Trophoblast cell (in vitro differentiated cells and primary cell): ENCODE measurements around the gene NPY4R2.
"Not testable (repeated sequence)": the region's sequence is repeated elsewhere in the genome, so short reads cannot be mapped to it uniquely, and the experiment has no call there.

Source experiments
- DNase-seq, 2 donors: peaks; one replicate each; pipeline ENCODE4 v3.0.0-alpha.2; 2016
- H2AFZ ChIP-seq: 2 replicates; pipeline ENCODE4 v1.6.1; 2013; ENCODE audit warnings: low read length, moderate library complexity, mild to moderate bottlenecking; ENCODE audit not compliant: insufficient read depth, poor library complexity
- H2AK5ac ChIP-seq: 2 replicates; pipeline ENCODE4 v1.6.1; 2013; ENCODE audit warnings: mild to moderate bottlenecking, low read length
- H2BK120ac ChIP-seq: 2 replicates; pipeline ENCODE4 v1.6.1; 2013; ENCODE audit warnings: low read length, mild to moderate bottlenecking, moderate library complexity; ENCODE audit not compliant: insufficient read depth, poor library complexity
- H2BK12ac ChIP-seq: 2 replicates; pipeline ENCODE4 v1.6.1; 2013; ENCODE audit warnings: mild to moderate bottlenecking, low read length, moderate library complexity
- H2BK5ac ChIP-seq: 2 replicates; pipeline ENCODE4 v1.6.1; 2013; ENCODE audit warnings: low read length, low read depth, moderate library complexity, mild to moderate bottlenecking; ENCODE audit not compliant: poor library complexity
- H3K14ac ChIP-seq: 2 replicates; pipeline ENCODE4 v1.6.1; 2013; ENCODE audit warnings: mild to moderate bottlenecking, low read length
- H3K18ac ChIP-seq: 2 replicates; pipeline ENCODE4 v1.6.1; 2013; ENCODE audit warnings: mild to moderate bottlenecking, low read length
- H3K23ac ChIP-seq: 2 replicates; pipeline ENCODE4 v1.6.1; 2013; ENCODE audit warnings: low read length
- H3K27ac ChIP-seq: 2 replicates; pipeline ENCODE4 v1.5.1; 2013; ENCODE audit warnings: low read depth, mild to moderate bottlenecking, inconsistent platforms, low read length, moderate library complexity
- H3K27me3 ChIP-seq: 2 replicates; pipeline ENCODE4 v1.6.1; 2013; ENCODE audit warnings: inconsistent platforms, mild to moderate bottlenecking, low read length, moderate library complexity; ENCODE audit not compliant: insufficient read depth
- H3K36me3 ChIP-seq, 2 experiments: 1 replicate in 1 of 2; 2 replicates in 1 of 2; pipeline ENCODE4 v1.6.1; 2013; ENCODE audit warnings: low read length in 2 of 2, mild to moderate bottlenecking in 2 of 2, moderate library complexity in 1 of 2; ENCODE audit not compliant: insufficient read depth in 2 of 2, control insufficient read depth in 1 of 2
- H3K4ac ChIP-seq: 2 replicates; pipeline ENCODE4 v1.6.1; 2013; ENCODE audit warnings: low read depth, mild to moderate bottlenecking, low read length, moderate library complexity
- H3K4me1 ChIP-seq, 2 experiments: 1 replicate in 1 of 2; 2 replicates in 1 of 2; pipeline ENCODE4 v1.6.1; 2013; ENCODE audit warnings: low read length in 2 of 2, mild to moderate bottlenecking in 2 of 2, moderate library complexity in 1 of 2; ENCODE audit not compliant: insufficient read depth in 2 of 2, control insufficient read depth in 1 of 2
- H3K4me2 ChIP-seq: 2 replicates; pipeline ENCODE4 v1.6.1; 2013; ENCODE audit warnings: inconsistent platforms, mild to moderate bottlenecking, low read length, moderate library complexity
- H3K4me3 ChIP-seq: 2 replicates; pipeline ENCODE4 v1.5.1; 2013; ENCODE audit warnings: mild to moderate bottlenecking, low read depth, low read length, inconsistent platforms
- H3K79me1 ChIP-seq: one replicate; pipeline ENCODE4 v1.6.1; 2013; ENCODE audit warnings: low read length
- H3K79me2 ChIP-seq: 2 replicates; pipeline ENCODE4 v1.6.1; 2013; ENCODE audit warnings: low read length, mild to moderate bottlenecking; ENCODE audit not compliant: control insufficient read depth, insufficient read depth, poor library complexity
- H3K9ac ChIP-seq: 2 replicates; pipeline ENCODE4 v1.6.1; 2013; ENCODE audit warnings: mild to moderate bottlenecking, low read length
- H3K9me3 ChIP-seq: 2 replicates; pipeline ENCODE4 v1.6.1; 2013; ENCODE audit warnings: low read depth, mild to moderate bottlenecking, control low read depth, inconsistent platforms, low read length; ENCODE audit not compliant: insufficient read depth
- H4K12ac ChIP-seq: 2 replicates; pipeline ENCODE4 v1.6.1; 2013; ENCODE audit warnings: low read depth, mild to moderate bottlenecking, low read length, moderate library complexity
- H4K8ac ChIP-seq: 2 replicates; pipeline ENCODE4 v1.6.1; 2013; ENCODE audit warnings: low read depth, mild to moderate bottlenecking, low read length, moderate library complexity
- H4K91ac ChIP-seq: one replicate; pipeline ENCODE4 v1.6.1; 2013; ENCODE audit warnings: low read depth, mild to moderate bottlenecking, low read length, moderate library complexity
- WGBS: extraction: QIAGEN DNeasy Blood & Tissue Kit; methylation state at CpG from one replicate; pipeline ENCODE4 v1.1.7; 2013; ENCODE audit warnings: missing lambda C conversion rate; ENCODE audit not compliant: insufficient read length, insufficient coverage; ENCODE audit errors: extremely low coverage; 5-methylcytosine and 5-hydroxymethylcytosine counted together

Gene NPY4R2

GRCh38 chr10:47892494-47893261, 25.8 kb upstream of the NPY4R2 start:
- H3K9ac ChIP-seq, H2AK5ac ChIP-seq, H3K27me3 ChIP-seq, H2BK5ac ChIP-seq, H3K36me3 ChIP-seq, H3K4ac ChIP-seq, H3K4me3 ChIP-seq, H3K18ac ChIP-seq, H3K79me2 ChIP-seq, DNase-seq, H2AFZ ChIP-seq, H3K4me1 ChIP-seq, H3K23ac ChIP-seq, H3K14ac ChIP-seq, H4K12ac ChIP-seq, H3K79me1 ChIP-seq, H2BK12ac ChIP-seq, H2BK120ac ChIP-seq, H3K4me2 ChIP-seq, H3K27ac ChIP-seq, H4K91ac ChIP-seq, H3K9me3 ChIP-seq, H4K8ac ChIP-seq: not testable (repeated sequence)
- no CpG with 5 or more reads among the region's 2 CpGs for WGBS

- H3K18ac ChIP-seq, H3K27ac ChIP-seq, H3K27me3 ChIP-seq, H3K36me3 ChIP-seq, H3K23ac ChIP-seq, H2AFZ ChIP-seq, H2AK5ac ChIP-seq, H4K12ac ChIP-seq, DNase-seq, H3K14ac ChIP-seq, H3K4ac ChIP-seq, H2BK5ac ChIP-seq, H3K9me3 ChIP-seq, H3K4me1 ChIP-seq, H2BK120ac ChIP-seq, H3K79me2 ChIP-seq, H3K79me1 ChIP-seq, H3K4me2 ChIP-seq, H3K9ac ChIP-seq, H4K91ac ChIP-seq, H4K8ac ChIP-seq, H2BK12ac ChIP-seq, H3K4me3 ChIP-seq: not testable (repeated sequence)
- WGBS = no CpG with 5 or more reads among the region's 2 CpGs
Observed at GRCh38 chr10:47894571-47894970, 23.9 kb upstream of the NPY4R2 start.

- not testable (repeated sequence) for H2AFZ ChIP-seq, H4K91ac ChIP-seq, H3K27me3 ChIP-seq, H3K36me3 ChIP-seq, H2AK5ac ChIP-seq, H3K27ac ChIP-seq, H3K4me1 ChIP-seq, H3K4me3 ChIP-seq, H3K4me2 ChIP-seq, H3K9ac ChIP-seq, H4K8ac ChIP-seq, H4K12ac ChIP-seq, H3K23ac ChIP-seq, DNase-seq, H3K79me1 ChIP-seq, H3K14ac ChIP-seq, H2BK12ac ChIP-seq, H2BK5ac ChIP-seq, H3K79me2 ChIP-seq, H3K18ac ChIP-seq, H2BK120ac ChIP-seq, H3K4ac ChIP-seq, H3K9me3 ChIP-seq
- no CpG with 5 or more reads among the region's 2 CpGs for WGBS
Observed at GRCh38 chr10:47897813-47898212, 20.6 kb upstream of the NPY4R2 start.

- not testable (repeated sequence) for H3K36me3 ChIP-seq, H3K79me1 ChIP-seq, DNase-seq, H3K27ac ChIP-seq, H3K27me3 ChIP-seq, H3K9me3 ChIP-seq, H3K23ac ChIP-seq, H3K4ac ChIP-seq, H4K91ac ChIP-seq, H2BK5ac ChIP-seq, H3K4me3 ChIP-seq, H3K14ac ChIP-seq, H3K79me2 ChIP-seq, H3K4me2 ChIP-seq, H2AK5ac ChIP-seq, H2BK120ac ChIP-seq, H3K18ac ChIP-seq, H3K4me1 ChIP-seq, H4K8ac ChIP-seq, H3K9ac ChIP-seq, H2BK12ac ChIP-seq, H4K12ac ChIP-seq, H2AFZ ChIP-seq
- WGBS = no CpG with 5 or more reads among the region's 1 CpG
Observed at GRCh38 chr10:47909333-47909732, 9.1 kb upstream of the NPY4R2 start.
